ENCODE data around the gene ABLIM2. TPM values are rescaled to one million over a fixed set of nuclear protein-coding genes. Genes with fewer than 3 reads are reported as not detected.

The ABLIM2 gene
- total RNA-seq, 2 donors from 2014 or later = 6.0 to 20.8 TPM

DNA sequence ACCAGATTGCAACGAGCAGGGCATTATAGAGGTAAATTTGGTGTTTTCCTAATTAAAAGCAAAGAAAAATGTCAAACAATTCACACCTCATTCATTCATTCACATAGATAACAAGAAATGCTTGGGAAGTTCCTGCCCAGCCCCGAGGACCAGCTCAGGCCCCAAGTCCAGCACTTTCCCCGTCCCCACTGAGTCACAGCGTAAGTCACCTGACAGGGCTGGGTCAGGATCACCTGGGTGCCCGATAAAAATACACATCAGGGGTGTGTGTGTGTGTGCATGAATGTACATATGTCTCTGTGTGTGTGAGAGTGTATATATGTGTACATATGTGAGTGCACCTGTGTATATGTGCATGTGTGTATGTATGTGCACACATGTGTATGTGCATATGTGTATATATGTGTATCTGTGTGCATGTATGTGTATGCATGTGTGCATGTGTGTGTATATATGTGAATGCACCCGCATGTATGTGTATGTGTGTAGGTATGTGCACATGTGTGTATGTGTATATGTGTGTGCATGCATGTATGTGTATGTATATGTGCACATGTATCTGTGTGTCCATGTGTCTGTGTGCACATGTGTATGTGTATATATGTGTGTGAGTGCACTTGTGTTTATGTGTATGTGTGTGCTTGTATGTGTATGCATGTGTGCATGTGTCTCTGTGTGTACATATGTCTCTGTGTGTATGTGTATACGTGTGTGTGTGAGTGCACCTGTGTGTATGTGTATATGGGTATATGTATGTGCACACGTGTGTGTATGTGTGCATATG lies 21.9 kb upstream of the ABLIM2 start:
- Histone ChIP-seq H3K27me3 (no peaks in the 10 kb centered on the region), H3K9me3 (no peaks in the 10 kb centered on the region), H3K4me3 (no peak overlapping the region), H3K4me1 (peaks cover 12% of the 10 kb centered on the region), H3K36me3 (replicated peaks in 1 of 2; ENCODE audit: insufficient read depth in 1 of 2, low read depth in 2 of 2) (no peaks in the 10 kb centered on the region), H3K27ac (no peak overlapping the region)
- intact Hi-C loops (cut with DNase I) = no loop called here
- no peak for ATAC-seq
- WGBS, 2 donors = 73 to 74% methylated on average over 8 of the region's 8 CpGs
- TF ChIP-seq, protein P1, sequence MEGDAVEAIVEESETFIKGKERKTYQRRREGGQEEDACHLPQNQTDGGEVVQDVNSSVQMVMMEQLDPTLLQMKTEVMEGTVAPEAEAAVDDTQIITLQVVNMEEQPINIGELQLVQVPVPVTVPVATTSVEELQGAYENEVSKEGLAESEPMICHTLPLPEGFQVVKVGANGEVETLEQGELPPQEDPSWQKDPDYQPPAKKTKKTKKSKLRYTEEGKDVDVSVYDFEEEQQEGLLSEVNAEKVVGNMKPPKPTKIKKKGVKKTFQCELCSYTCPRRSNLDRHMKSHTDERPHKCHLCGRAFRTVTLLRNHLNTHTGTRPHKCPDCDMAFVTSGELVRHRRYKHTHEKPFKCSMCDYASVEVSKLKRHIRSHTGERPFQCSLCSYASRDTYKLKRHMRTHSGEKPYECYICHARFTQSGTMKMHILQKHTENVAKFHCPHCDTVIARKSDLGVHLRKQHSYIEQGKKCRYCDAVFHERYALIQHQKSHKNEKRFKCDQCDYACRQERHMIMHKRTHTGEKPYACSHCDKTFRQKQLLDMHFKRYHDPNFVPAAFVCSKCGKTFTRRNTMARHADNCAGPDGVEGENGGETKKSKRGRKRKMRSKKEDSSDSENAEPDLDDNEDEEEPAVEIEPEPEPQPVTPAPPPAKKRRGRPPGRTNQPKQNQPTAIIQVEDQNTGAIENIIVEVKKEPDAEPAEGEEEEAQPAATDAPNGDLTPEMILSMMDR (IDR thresholded peaks at IDR 0.05) = no peak
- TF ChIP-seq POLR2A (IDR thresholded peaks at IDR 0.05) = no peak
- DNase-seq = no peak

DNA sequence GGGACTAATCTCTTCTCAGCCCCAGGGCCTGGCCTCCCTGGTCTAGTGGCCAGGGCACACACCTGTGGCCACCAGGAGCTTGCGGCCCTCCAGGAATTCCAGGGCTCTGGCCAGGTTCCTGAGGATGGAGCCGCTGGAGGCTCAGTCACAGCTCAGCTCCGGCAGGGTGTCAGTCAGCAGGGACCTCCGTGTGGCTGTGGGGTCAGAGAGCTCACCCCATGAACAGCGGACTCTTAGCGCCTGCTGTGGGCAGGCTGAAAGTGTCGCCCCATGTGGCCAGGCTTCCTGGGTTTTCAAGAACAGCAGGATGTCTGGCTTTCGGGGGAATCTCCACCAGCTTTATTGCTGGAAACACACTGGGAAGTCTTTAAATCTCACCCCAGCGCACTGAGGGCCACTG lies 21.2 kb upstream of the ABLIM2 start:
- H3K4me3 ChIP-seq = no peak overlapping the region
- intact Hi-C loops (cut with DNase I) = loop anchor here (5.0 to 10.0 kb wide), 2 partner anchors 58 to 225 kb away; no protein-coding TSS in a partner anchor
- TF ChIP-seq, protein P1 (IDR thresholded peaks at IDR 0.05) = no peak
- no peak for TF ChIP-seq POLR2A (IDR thresholded peaks at IDR 0.05)
- peaks cover 12% of the 10 kb centered on the region for H3K4me1 ChIP-seq
- 80 to 82% methylated on average over 1 to 9 of the region's 9 CpGs for WGBS, 2 donors
- H3K9me3 ChIP-seq = no peaks in the 10 kb centered on the region
- H3K27me3 ChIP-seq = no peaks in the 10 kb centered on the region
- no peak overlapping the region for H3K27ac ChIP-seq
- H3K36me3 ChIP-seq (replicated peaks in 1 of 2; ENCODE audit: insufficient read depth in 1 of 2, low read depth in 2 of 2) = no peaks in the 10 kb centered on the region
- DNase-seq (no peak), ATAC-seq (no peak)

DNA sequence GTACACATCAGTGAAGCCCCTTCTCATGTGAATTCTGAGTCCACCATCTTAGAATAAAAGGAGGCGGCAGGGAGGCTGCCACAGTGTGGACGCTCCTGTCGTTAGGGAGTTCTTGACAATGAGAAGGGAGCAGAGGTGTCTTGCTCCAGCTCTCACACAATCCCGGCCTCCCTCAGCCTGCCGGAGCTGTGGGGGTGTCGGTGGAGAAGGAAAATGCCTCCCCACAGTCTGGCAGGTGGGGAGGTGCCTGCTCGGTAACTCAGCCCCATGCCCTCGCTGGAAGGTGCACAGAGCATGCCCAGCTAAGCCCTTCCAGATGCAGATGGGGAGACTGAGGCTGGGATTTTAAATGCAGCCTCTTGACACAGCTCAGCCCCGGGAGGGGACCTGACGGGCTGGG lies 20.5 kb upstream of the ABLIM2 start:
- Histone ChIP-seq H3K4me1 (peaks cover 12% of the 10 kb centered on the region), H3K27ac (no peak overlapping the region), H3K36me3 (replicated peaks in 1 of 2; ENCODE audit: insufficient read depth in 1 of 2, low read depth in 2 of 2) (no peaks in the 10 kb centered on the region), H3K27me3 (no peaks in the 10 kb centered on the region), H3K9me3 (no peaks in the 10 kb centered on the region), H3K4me3 (no peak overlapping the region)
- no peak for TF ChIP-seq POLR2A (IDR thresholded peaks at IDR 0.05)
- TF ChIP-seq, protein P1 (IDR thresholded peaks at IDR 0.05) = no peak
- intact Hi-C loops (cut with DNase I) = loop anchor here (5.0 to 10.0 kb wide), 2 partner anchors 58 to 226 kb away; no protein-coding TSS in a partner anchor
- DNase-seq (no peak), ATAC-seq (no peak)
- 85% methylated on average over 9 to 10 of the region's 10 CpGs for WGBS, 2 donors

DNA sequence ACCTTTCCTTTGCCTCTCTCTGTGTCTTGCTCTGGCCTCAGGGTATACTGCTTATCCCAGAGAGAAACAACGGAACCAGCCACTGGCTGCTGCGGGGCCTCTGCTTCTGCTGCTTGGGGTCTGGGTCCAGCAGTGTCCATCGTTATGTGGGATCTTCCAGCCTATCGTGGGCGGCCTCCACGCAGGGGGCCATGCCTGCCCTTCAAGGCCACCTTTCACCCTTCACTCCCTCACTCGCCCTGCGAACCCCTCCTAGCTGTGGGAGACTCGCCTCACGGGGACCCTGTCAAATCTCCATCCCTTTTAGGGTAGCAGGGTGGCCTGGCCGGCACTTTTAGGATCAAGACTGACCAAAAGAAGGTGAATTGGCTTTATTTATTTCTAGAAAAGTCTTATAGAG lies 19.3 kb upstream of the ABLIM2 start:
- H3K27ac ChIP-seq = no peak overlapping the region
- no peak for DNase-seq
- no peak for ATAC-seq
- WGBS, 2 donors = 87 to 88% methylated on average over 10 to 11 of the region's 11 CpGs
- no peak overlapping the region for H3K4me3 ChIP-seq
- H3K27me3 ChIP-seq = no peaks in the 10 kb centered on the region
- no peaks in the 10 kb centered on the region for H3K9me3 ChIP-seq
- TF ChIP-seq POLR2A (IDR thresholded peaks at IDR 0.05) = no peak
- TF ChIP-seq, protein P1 (IDR thresholded peaks at IDR 0.05) = no peak
- intact Hi-C loops (cut with DNase I) = loop anchor here (5.0 to 10.0 kb wide), 2 partner anchors 59 to 227 kb away; no protein-coding TSS in a partner anchor
- peaks cover 12% of the 10 kb centered on the region for H3K4me1 ChIP-seq
- no peaks in the 10 kb centered on the region for H3K36me3 ChIP-seq (replicated peaks in 1 of 2; ENCODE audit: insufficient read depth in 1 of 2, low read depth in 2 of 2)

Measured in body of pancreas (tissue), 4 donors.